H1 (cell line): ENCODE results near the gene NELFB. TPM values are rescaled to one million over a fixed set of nuclear protein-coding genes. Genes with fewer than 3 reads are reported as not detected.

ENCODE experiments used
- CTCF ChIA-PET: fragments of 300-600 bp; sonication (Branson Sonifier 250); formaldehyde crosslinking; loops from one replicate; lab custom pipeline; 2021; ENCODE audit not compliant: partially characterized antibody; lab: Charles Lee
- POLR2A ChIA-PET: fragments of 300-600 bp; sonication (Branson Sonifier 250); formaldehyde crosslinking; loops from one replicate; lab custom pipeline; 2021; ENCODE audit warnings: inconsistent platforms; ENCODE audit not compliant: partially characterized antibody; lab: Charles Lee
- DNase-seq, 2 experiments: peaks; one replicate each; pipeline versions ENCODE4 v3.0.0 to v3.0.0-alpha.2; 2010 to 2022; ENCODE audit warnings: low spot score in 2 of 2, low read depth in 1 of 2, mixed read lengths in 1 of 2
- FAIRE-seq: peaks from 2 replicates; lab custom pipeline; 2011; peaks lifted over from hg19 to GRCh38; lab: Jason Lieb, UNC
- H2AFZ ChIP-seq: 2 replicates; pipeline ENCODE4 v1.8.1; 2012; ENCODE audit warnings: low read length, inconsistent platforms
- H2AK5ac ChIP-seq: 2 replicates; pipeline ENCODE4 v1.6.1; 2013; ENCODE audit warnings: low read depth, low read length
- H2BK120ac ChIP-seq: replicated peaks from 2 replicates; pipeline ENCODE3; 2013; ENCODE audit warnings: low read depth, low read length, inconsistent platforms
- H2BK12ac ChIP-seq: 2 replicates; pipeline ENCODE4 v1.6.1; 2013; ENCODE audit warnings: low read depth, low read length
- H2BK15ac ChIP-seq: 2 replicates; pipeline ENCODE4 v1.6.1; 2013; ENCODE audit warnings: low read length
- H2BK20ac ChIP-seq: 2 replicates; pipeline ENCODE4 v1.6.1; 2013; ENCODE audit warnings: low read length
- H2BK5ac ChIP-seq: 2 replicates; pipeline ENCODE4 v1.6.1; 2013; ENCODE audit warnings: low read depth, low read length
- H3K14ac ChIP-seq: 2 replicates; pipeline ENCODE4 v1.6.1; 2013; ENCODE audit warnings: inconsistent platforms; ENCODE audit not compliant: insufficient read length
- H3K18ac ChIP-seq: 2 replicates; pipeline ENCODE4 v1.6.1; 2013; ENCODE audit warnings: low read length; ENCODE audit errors: extremely low read depth
- H3K23ac ChIP-seq: 2 replicates; pipeline ENCODE4 v1.6.1; 2013; ENCODE audit warnings: inconsistent platforms; ENCODE audit not compliant: insufficient read length
- H3K23me2 ChIP-seq: 2 replicates; pipeline ENCODE4 v1.6.1; 2013; ENCODE audit warnings: low read depth, low read length
- H3K27ac ChIP-seq: 2 replicates; pipeline ENCODE4 v1.6.1; 2011; ENCODE audit warnings: low read depth, low read length, inconsistent platforms
- H3K27me3 ChIP-seq, 4 experiments: replicated peaks in 1 of 4; 1 replicate in 1 of 4; 2 replicates in 3 of 4; pipeline versions ENCODE4 v1.6.1 to v1.8.1; 2011 to 2013; ENCODE audit warnings: low read length in 3 of 4, mild to moderate bottlenecking in 3 of 4, inconsistent platforms in 2 of 4, mixed read lengths in 2 of 4, moderate library complexity in 1 of 4; ENCODE audit not compliant: control insufficient read depth in 3 of 4, insufficient read depth in 3 of 4; ENCODE audit errors: extremely low read depth in 1 of 4
- H3K36me3 ChIP-seq, 4 experiments: 2 replicates each; pipeline versions ENCODE4 v1.6.1 to v1.8.1; 2011 to 2013; ENCODE audit warnings: mild to moderate bottlenecking in 4 of 4, low read length in 3 of 4, moderate library complexity in 2 of 4, control low read depth in 1 of 4, inconsistent platforms in 1 of 4; ENCODE audit not compliant: insufficient read depth in 4 of 4, control insufficient read depth in 2 of 4
- H3K4ac ChIP-seq: replicated peaks from 2 replicates; pipeline ENCODE3; 2013; ENCODE audit warnings: low read length, low read depth, mixed read lengths, inconsistent platforms; ENCODE audit not compliant: insufficient read length
- H3K4me1 ChIP-seq, 4 experiments: replicated peaks in 1 of 4; 1 replicate in 1 of 4; 2 replicates in 3 of 4; pipeline versions ENCODE4 v1.6.1 to v1.8.1; 2011 to 2013; ENCODE audit warnings: low read length in 3 of 4, inconsistent platforms in 2 of 4, mixed read lengths in 1 of 4; ENCODE audit not compliant: insufficient read depth in 4 of 4, control insufficient read depth in 3 of 4
- H3K4me2 ChIP-seq, 2 experiments: 2 replicates each; pipeline versions ENCODE4 v1.6.1 to v1.8.1; 2011 to 2013; ENCODE audit warnings: low read depth in 2 of 2, low read length in 2 of 2, control low read depth in 1 of 2, inconsistent platforms in 1 of 2, mild to moderate bottlenecking in 1 of 2; ENCODE audit not compliant: insufficient read depth in 1 of 2
- H3K4me3 ChIP-seq, 4 experiments: fragments of 200-600, 300-600 bp in 1 of 4; sonication (generic), shearing (Covaris generic), sonication (Bioruptor Twin) in 1 of 4; 2 replicates each; pipeline versions ENCODE4 v1.5.1 to v1.8.1; 2011 to 2016; ENCODE audit warnings: low read length in 4 of 4, low read depth in 3 of 4, control low read depth in 2 of 4, inconsistent platforms in 2 of 4, mild to moderate bottlenecking in 2 of 4, mixed read lengths in 1 of 4, moderate library complexity in 1 of 4; ENCODE audit not compliant: insufficient read depth in 2 of 4; ENCODE audit errors: extremely low read depth in 1 of 4
- H3K56ac ChIP-seq: replicated peaks from 2 replicates; pipeline ENCODE3; 2013; ENCODE audit warnings: low read depth, mild to moderate bottlenecking, mixed read lengths, low read length, inconsistent platforms; ENCODE audit not compliant: insufficient read length
- H3K79me1 ChIP-seq: 2 replicates; pipeline ENCODE4 v1.6.1; 2013; ENCODE audit warnings: low read depth, low read length, control low read depth
- H3K79me2 ChIP-seq, 2 experiments: 2 replicates each; pipeline versions ENCODE4 v1.6.1 to v1.8.1; 2012 to 2013; ENCODE audit warnings: low read length in 2 of 2, mild to moderate bottlenecking in 2 of 2, inconsistent platforms in 1 of 2; ENCODE audit not compliant: insufficient read depth in 2 of 2, control insufficient read depth in 1 of 2
- H3K9ac ChIP-seq, 4 experiments: replicated peaks in 1 of 4; 1 replicate in 1 of 4; 2 replicates in 3 of 4; pipeline versions ENCODE4 v1.6.1 to v1.8.1; 2011 to 2013; ENCODE audit warnings: low read depth in 3 of 4, low read length in 3 of 4, control low read depth in 2 of 4, mild to moderate bottlenecking in 2 of 4, moderate library complexity in 2 of 4, inconsistent platforms in 1 of 4; ENCODE audit errors: extremely low read depth in 1 of 4
- H3K9me3 ChIP-seq, 2 experiments: 2 replicates each; pipeline versions ENCODE4 v1.6.1 to v1.8.1; 2012 to 2013; ENCODE audit warnings: mild to moderate bottlenecking in 2 of 2, moderate library complexity in 2 of 2, control low read depth in 1 of 2, inconsistent platforms in 1 of 2, low read depth in 1 of 2, low read length in 1 of 2, mixed read lengths in 1 of 2; ENCODE audit not compliant: insufficient read depth in 2 of 2
- H4K20me1 ChIP-seq, 2 experiments: replicated peaks in 1 of 2; 2 replicates each; pipeline versions ENCODE3 to v1.8.1; 2011 to 2013; ENCODE audit warnings: inconsistent platforms in 2 of 2, low read length in 2 of 2, mild to moderate bottlenecking in 1 of 2; ENCODE audit not compliant: insufficient read depth in 2 of 2, control insufficient read depth in 1 of 2
- H4K5ac ChIP-seq: 2 replicates; pipeline ENCODE4 v1.6.1; 2013; ENCODE audit warnings: low read length, low read depth, mixed read lengths, inconsistent platforms; ENCODE audit not compliant: insufficient read length
- H4K8ac ChIP-seq: 2 replicates; pipeline ENCODE4 v1.8.0; 2013; ENCODE audit warnings: mild to moderate bottlenecking, moderate library complexity, low read length, inconsistent platforms; ENCODE audit not compliant: insufficient read depth; ENCODE audit errors: extremely low read depth
- H4K91ac ChIP-seq: replicated peaks from 2 replicates; pipeline ENCODE3; 2013; ENCODE audit warnings: low read length, mixed read lengths, inconsistent platforms; ENCODE audit not compliant: insufficient read length
- ASH2L ChIP-seq: fragments of 200-600, 300-600 bp; sonication (generic); IDR thresholded peaks from one replicate; pipeline ENCODE4 v1.7.1; 2017; ENCODE audit warnings: low read length
- E2F6 ChIP-seq: IDR thresholded peaks from 2 replicates; pipeline ENCODE4 v1.6.1; 2012; ENCODE audit warnings: inconsistent platforms
- WGBS, 2 experiments: shearing (Covaris generic) in 1 of 2; methylation state at CpG; one replicate each; pipeline versions ENCODE4 v1.1.6 to v1.1.7; 2013 to 2015; ENCODE audit warnings: low lambda C conversion rate in 2 of 2, mixed read lengths in 2 of 2, inconsistent platforms in 1 of 2, low coverage in 1 of 2, missing lambda C conversion rate in 1 of 2; ENCODE audit not compliant: insufficient replicate concordance in 2 of 2, insufficient coverage in 1 of 2, insufficient read length in 1 of 2; ENCODE audit errors: extremely low coverage in 1 of 2, missing lambda C conversion rate in 1 of 2; 5-methylcytosine and 5-hydroxymethylcytosine counted together
- polyA plus RNA-seq, 7 experiments: library from polyadenylated mRNA; depleted of rRNA in 3 of 7; stranded (reverse) in 5 of 7; unstranded in 2 of 7; fragments of >200 nt in 5 of 7; fragments of 200-250 nt in 2 of 7; gene quantifications; 1 replicate in 5 of 7; 2 replicates in 1 of 7; 4 replicates in 1 of 7; pipeline versions ENCODE4 v1.2.1 to v1.2.3, GENCODE V29; 2011 to 2013; ENCODE audit warnings: missing spikeins in 2 of 7, mixed read lengths in 2 of 7
- total RNA-seq: library from RNA; stranded (reverse); fragmentation: NEBNext Ultra II Directional; extraction: Animal tissue kit (Norgen Biotek cat#: 25700); gene quantifications from 2 replicates; pipeline ENCODE4 v1.2.1, GENCODE V29; 2021

The NELFB gene
- total and polyA plus RNA-seq, 2 of the 8 experiments (the other 6 are each of a cell fraction or from before 2014, with no cell fraction given): 57.6 to 78.0 TPM

GRCh38 chr9:137252555-137253506 is 2.3 kb upstream of the NELFB start:
- ChIA-PET CTCF (interaction anchor here (0.6 to 2.5 kb wide), 16 partner anchors 8 to 223 kb away, joined by 3 to 28 read pairs (median 4); partner anchors contain the start of genes RNF224, TOR4A and TUBB4B), POLR2A (interaction anchor here (47.8 to 69.9 kb wide), 2 partner anchors 4 to 18 kb away, joined by 1462 read pairs; partner anchors contain the start of genes CYSRT1, NDOR1, NELFB and RNF208)
- Histone ChIP-seq H3K23me2 (peaks cover 14% of the 10 kb centered on the region; the same call in 1 of the 2 replicates), H3K4ac (no peak overlapping the region), H2AFZ (no peak overlapping the region), H3K79me2 (peaks cover 0 to 13% of the 10 kb centered on the region in 2 experiments; a peak in 2 of 4 replicates), H3K9ac (no peak overlapping the region), H2AK5ac (no peak overlapping the region), H4K91ac (no peak overlapping the region), H2BK120ac (no peak overlapping the region), H3K4me2 (peak overlapping the region in 1 of 2 experiments; percentile 28; a peak in 1 of 4 replicates), H3K79me1 (peaks cover 9% of the 10 kb centered on the region), H3K27me3 (peaks cover 0 to 7% (median 0%) of the 10 kb centered on the region in 4 experiments; a peak in 3 of 7 replicates), H3K36me3 (peaks cover 0 to 9% (median 4%) of the 10 kb centered on the region in 4 experiments; a peak in 2 of 8 replicates), H3K14ac (no peak overlapping the region), H3K27ac (no peak overlapping the region), H3K9me3 (no peaks in the 10 kb centered on the region), H3K4me1 (peaks cover 0 to 21% (median 16%) of the 10 kb centered on the region in 4 experiments; a peak in 5 of 7 replicates), H3K18ac (no peak overlapping the region), H2BK20ac (no peak overlapping the region), H3K4me3 (no peak overlapping the region), H2BK5ac (no peak overlapping the region), H2BK15ac (no peak overlapping the region), H3K23ac (no peak overlapping the region), H4K20me1 (peaks cover 0 to 5% of the 10 kb centered on the region in 2 experiments), H3K56ac (no peak overlapping the region), H2BK12ac (0 out of 2 replicates have a peak overlapping the region, but pooled peaks have one; percentile 7), H4K5ac (no peak overlapping the region), H4K8ac (peak overlapping the region; percentile 0; the same call in 1 of the 2 replicates)
- 85% methylated on average over 28 of the region's 35 CpGs; no CpG with 5 or more reads in 1 of the 2 experiments for WGBS, 2 experiments
- 0 out of 2 replicates have a peak, but pooled peaks have one; percentile 34 for TF ChIP-seq E2F6
- no peak for TF ChIP-seq ASH2L
- DNase-seq (no peak), FAIRE-seq (no peak)
